Measurements from ENCODE around the gene DCN. TPM values are rescaled to one million over a fixed set of nuclear protein-coding genes. Genes with fewer than 3 reads are reported as not detected.

The DCN gene
- total and polyA plus RNA-seq, 7 donors, result 41.2 to 1,612 (median 675) TPM

DNA sequence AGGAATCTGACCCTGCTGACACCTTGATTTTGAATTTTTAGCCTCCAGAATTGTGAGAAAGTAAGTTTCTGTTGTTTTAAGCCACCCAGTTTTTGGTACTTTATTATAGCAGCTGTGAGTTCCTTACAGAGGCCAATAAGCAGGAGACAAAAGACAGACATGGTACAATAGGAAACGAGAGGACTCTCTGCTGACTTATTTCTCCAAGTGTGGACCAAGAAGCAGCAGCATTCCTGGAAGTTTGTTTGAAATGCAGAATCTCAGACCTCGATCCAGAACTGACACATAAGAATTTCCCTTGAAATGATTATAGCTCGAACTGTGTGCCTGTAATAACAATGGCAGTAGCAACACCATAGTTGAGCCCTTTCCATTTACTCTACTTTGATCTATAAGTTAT lies 39.4 kb downstream of the DCN start:
- Histone ChIP-seq H3K9me3 (no peaks in the 10 kb centered on the region), H3K27ac (peak overlapping the region; percentile 39 to 76 (median 58)), H3K36me3 (no peaks in the 10 kb centered on the region), H3K4me3 (no peak overlapping the region), H3K27me3 (no peaks in the 10 kb centered on the region), H3K4me1 (peaks cover 0 to 54% (median 47%) of the 10 kb centered on the region in 4 donors)
- TF ChIP-seq POLR2A (IDR thresholded peaks at IDR 0.05), result no peak
- TF ChIP-seq POLR2AphosphoS5 (IDR thresholded peaks at IDR 0.05), result peak in 2 of 4 donors; percentile 42 to 49
- DNase-seq, result no peak
- WGBS, 2 donors, result 76 to 81% methylated on average over 3 of the region's 3 CpGs
- intact Hi-C loops (cut with DNase I), result loop anchor here (5.0 kb wide), 1 partner anchor 44 kb away; no protein-coding TSS in a partner anchor

DNA sequence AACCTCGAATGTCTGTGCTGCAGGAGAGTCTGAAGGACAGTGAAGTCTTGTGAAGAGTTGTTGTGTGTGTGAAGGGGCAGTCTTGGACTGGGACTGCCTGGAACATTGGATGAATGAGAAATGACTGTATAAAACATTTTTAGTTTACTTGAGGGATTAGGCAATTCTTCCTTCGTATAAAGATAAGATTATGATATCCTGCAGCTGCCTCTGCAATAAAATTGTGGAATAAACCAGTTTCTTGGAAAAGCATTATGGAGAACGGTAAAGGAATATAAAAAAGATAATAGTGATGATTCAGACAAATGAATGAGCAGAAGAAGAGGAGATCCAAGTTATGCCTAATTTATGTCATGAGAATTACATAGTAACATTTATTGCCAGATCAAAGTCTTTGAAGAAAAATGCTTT lies 40.4 kb downstream of the DCN start:
- H3K27ac ChIP-seq, result peak overlapping the region; percentile 39 to 76 (median 58)
- H3K27me3 ChIP-seq, result no peaks in the 10 kb centered on the region
- no peak for DNase-seq
- no peak overlapping the region for H3K4me3 ChIP-seq
- H3K9me3 ChIP-seq, result no peaks in the 10 kb centered on the region
- H3K4me1 ChIP-seq, result peaks cover 0 to 63% (median 56%) of the 10 kb centered on the region in 4 donors
- WGBS, 2 donors, result 14 to 50% methylated on average over 3 of the region's 3 CpGs
- H3K36me3 ChIP-seq, result no peaks in the 10 kb centered on the region
- TF ChIP-seq EP300 (IDR thresholded peaks at IDR 0.05) (peak in 1 of 4 donors; percentile 2), POLR2AphosphoS5 (IDR thresholded peaks at IDR 0.05) (peak in 3 of 4 donors; percentile 43 to 57 (median 44)), POLR2A (IDR thresholded peaks at IDR 0.05) (no peak)
- TF ChIP-seq, protein P1, sequence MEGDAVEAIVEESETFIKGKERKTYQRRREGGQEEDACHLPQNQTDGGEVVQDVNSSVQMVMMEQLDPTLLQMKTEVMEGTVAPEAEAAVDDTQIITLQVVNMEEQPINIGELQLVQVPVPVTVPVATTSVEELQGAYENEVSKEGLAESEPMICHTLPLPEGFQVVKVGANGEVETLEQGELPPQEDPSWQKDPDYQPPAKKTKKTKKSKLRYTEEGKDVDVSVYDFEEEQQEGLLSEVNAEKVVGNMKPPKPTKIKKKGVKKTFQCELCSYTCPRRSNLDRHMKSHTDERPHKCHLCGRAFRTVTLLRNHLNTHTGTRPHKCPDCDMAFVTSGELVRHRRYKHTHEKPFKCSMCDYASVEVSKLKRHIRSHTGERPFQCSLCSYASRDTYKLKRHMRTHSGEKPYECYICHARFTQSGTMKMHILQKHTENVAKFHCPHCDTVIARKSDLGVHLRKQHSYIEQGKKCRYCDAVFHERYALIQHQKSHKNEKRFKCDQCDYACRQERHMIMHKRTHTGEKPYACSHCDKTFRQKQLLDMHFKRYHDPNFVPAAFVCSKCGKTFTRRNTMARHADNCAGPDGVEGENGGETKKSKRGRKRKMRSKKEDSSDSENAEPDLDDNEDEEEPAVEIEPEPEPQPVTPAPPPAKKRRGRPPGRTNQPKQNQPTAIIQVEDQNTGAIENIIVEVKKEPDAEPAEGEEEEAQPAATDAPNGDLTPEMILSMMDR (IDR thresholded peaks at IDR 0.05), result no peak
- intact Hi-C loops (cut with DNase I), result loop anchor here (5.0 kb wide), 1 partner anchor 45 kb away; no protein-coding TSS in a partner anchor

DNA sequence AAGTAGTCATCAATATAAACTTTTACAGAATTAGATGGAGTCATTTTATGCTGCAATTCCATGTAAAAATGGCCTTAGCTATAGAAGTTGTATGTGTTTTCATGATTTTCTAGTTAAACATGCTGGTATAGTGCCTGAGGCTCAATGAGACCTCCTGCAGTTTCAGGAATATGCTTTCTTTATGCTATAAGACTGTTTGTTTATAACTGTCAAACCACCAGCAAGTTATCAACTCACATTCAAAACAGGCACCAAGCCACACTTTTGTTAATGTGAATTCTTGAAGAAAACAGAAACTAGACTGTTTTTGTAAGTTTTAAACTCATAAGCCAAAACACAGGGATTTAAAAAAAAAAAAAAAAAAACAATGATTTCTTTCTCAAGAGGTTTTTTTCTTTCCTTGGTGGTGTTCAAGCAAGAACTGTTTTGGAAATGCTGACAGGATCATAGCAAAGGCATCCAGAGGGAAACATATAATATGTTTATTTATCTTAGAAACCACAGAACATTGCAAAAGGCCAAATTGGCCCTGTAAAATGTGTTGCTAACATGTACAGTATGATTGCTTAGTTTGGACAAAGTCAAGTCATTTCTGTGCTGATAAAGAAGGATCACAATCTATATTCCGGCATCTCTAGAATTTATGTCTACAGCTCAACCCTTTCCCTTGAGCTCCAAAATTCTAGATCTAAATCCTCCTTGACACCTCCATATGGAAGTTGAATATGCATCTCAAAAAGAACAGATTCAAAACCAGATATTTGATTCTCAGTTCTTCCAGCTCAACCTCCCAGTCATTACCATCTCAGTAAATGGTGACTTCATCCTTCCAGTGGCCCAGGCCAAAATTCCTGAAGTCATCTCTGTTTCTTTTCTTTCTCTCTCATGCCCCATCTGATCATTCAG lies 42.3 kb downstream of the DCN start:
- Histone ChIP-seq H3K27ac (peak overlapping the region; percentile 28 to 76 (median 66)), H3K9me3 (no peaks in the 10 kb centered on the region), H3K4me1 (peaks cover 0 to 66% (median 57%) of the 10 kb centered on the region in 4 donors), H3K4me3 (no peak overlapping the region), H3K36me3 (no peaks in the 10 kb centered on the region), H3K27me3 (no peaks in the 10 kb centered on the region)
- DNase-seq, result no peak
- peak in 2 of 4 donors; percentile 25 to 26 for TF ChIP-seq POLR2AphosphoS5 (IDR thresholded peaks at IDR 0.05)
- TF ChIP-seq, protein P1 (IDR thresholded peaks at IDR 0.05), result no peak
- WGBS, 2 donors, result 64 to 84% methylated on average over 1 of the region's 1 CpG
- intact Hi-C loops (cut with DNase I), result loop anchor here (5.0 kb wide), 1 partner anchor 47 kb away; no protein-coding TSS in a partner anchor

DNA sequence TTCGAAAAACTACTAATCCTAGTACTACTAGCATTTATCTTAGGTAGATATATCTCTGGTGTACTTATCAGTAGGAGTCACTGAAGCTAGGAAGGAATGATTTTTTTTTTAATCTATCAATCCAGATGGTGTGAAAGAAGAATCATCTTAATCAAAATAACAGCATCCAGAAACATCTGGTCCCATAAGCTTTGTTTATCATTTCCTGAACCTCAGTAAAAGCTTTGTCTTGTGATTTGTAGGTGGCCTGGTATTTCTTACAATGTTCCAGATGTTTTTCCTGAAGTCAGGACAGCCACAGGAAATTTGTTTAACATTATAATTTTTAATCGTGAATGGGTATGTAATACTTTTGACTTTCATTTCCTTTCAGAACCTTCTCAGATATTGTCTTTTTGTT lies 43.3 kb downstream of the DCN start:
- TF ChIP-seq, protein P1 (IDR thresholded peaks at IDR 0.05), result no peak
- TF ChIP-seq POLR2AphosphoS5 (IDR thresholded peaks at IDR 0.05), result peak in 3 of 4 donors; percentile 39 to 66 (median 49)
- H3K36me3 ChIP-seq, result no peaks in the 10 kb centered on the region
- intact Hi-C loops (cut with DNase I), result no loop called here
- no peak for DNase-seq
- WGBS, 2 donors, result 63 to 79% methylated on average over 2 of the region's 2 CpGs
- H3K4me3 ChIP-seq, result no peak overlapping the region
- H3K4me1 ChIP-seq, result peaks cover 0 to 66% (median 57%) of the 10 kb centered on the region in 4 donors
- no peaks in the 10 kb centered on the region for H3K27me3 ChIP-seq
- H3K9me3 ChIP-seq, result no peaks in the 10 kb centered on the region
- peak overlapping the region; percentile 25 to 76 (median 66) for H3K27ac ChIP-seq

DNA sequence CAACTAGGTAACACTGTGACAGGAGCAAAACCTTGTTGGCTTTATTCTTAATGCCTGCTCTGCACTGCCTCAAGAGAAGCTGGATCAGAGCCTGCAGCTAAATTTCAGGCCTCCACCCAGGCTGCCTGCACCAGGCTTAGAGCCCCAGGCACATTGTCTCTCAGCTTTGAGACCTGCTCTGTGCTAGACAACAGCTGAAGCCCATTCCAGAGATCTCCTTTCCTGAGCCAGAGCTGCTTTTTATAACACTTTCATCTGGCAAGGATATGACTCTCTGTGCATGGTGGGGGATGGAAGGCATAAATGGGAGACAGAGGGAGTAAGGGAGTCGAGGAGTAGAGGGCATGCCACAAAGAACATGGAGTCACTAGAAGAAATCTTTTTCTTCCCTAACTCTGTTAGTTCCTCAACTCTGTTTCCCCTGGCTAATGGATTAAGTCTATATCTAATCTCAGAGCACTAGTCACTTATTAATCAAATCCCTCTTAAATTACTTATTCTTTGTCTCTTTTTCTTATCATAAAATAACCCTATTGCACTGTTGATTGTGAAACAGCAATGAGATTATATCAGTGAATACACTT lies 44.2 kb downstream of the DCN start:
- peaks cover 0 to 65% (median 56%) of the 10 kb centered on the region in 4 donors for H3K4me1 ChIP-seq
- no peak overlapping the region for H3K4me3 ChIP-seq
- peak overlapping the region; percentile 25 to 76 (median 66) for H3K27ac ChIP-seq
- intact Hi-C loops (cut with DNase I), result no loop called here
- H3K27me3 ChIP-seq, result no peaks in the 10 kb centered on the region
- WGBS, 2 donors, result 13 to 41% methylated on average over 1 of the region's 1 CpG
- DNase-seq, result peak; percentile 73
- TF ChIP-seq EP300 (IDR thresholded peaks at IDR 0.05), result no peak
- TF ChIP-seq, protein P1 (IDR thresholded peaks at IDR 0.05), result no peak
- TF ChIP-seq POLR2AphosphoS5 (IDR thresholded peaks at IDR 0.05), result peak in 3 of 4 donors; percentile 37 to 52 (median 47)
- no peak for TF ChIP-seq POLR2A (IDR thresholded peaks at IDR 0.05)
- H3K36me3 ChIP-seq, result no peaks in the 10 kb centered on the region
- H3K9me3 ChIP-seq, result no peaks in the 10 kb centered on the region
